Measurements from ENCODE around the gene ZFHX3. TPM values are rescaled to one million over a fixed set of nuclear protein-coding genes. Genes with fewer than 3 reads are reported as not detected.
"Not testable (repeated sequence)": the region's sequence is repeated elsewhere in the genome, so short reads cannot be mapped to it uniquely, and the experiment has no call there.

The ZFHX3 gene
- total RNA-seq, 1 experiment from 2014 or later: 3.0 TPM

- DNase-seq (ENCODE audit: low read depth): no peak
Observed at GRCh38 chr16:73023752-73024570, 24.0 kb downstream of the ZFHX3 start.

GRCh38 chr16:73023320-73023719 is 24.6 kb downstream of the ZFHX3 start:
- DNase-seq (ENCODE audit: low read depth): no peak

GRCh38 chr16:73022534-73022933 is 25.4 kb downstream of the ZFHX3 start:
- no peak for DNase-seq (ENCODE audit: low read depth)

- no peak for DNase-seq (ENCODE audit: low read depth)
Observed at GRCh38 chr16:73021866-73022495, 25.9 kb downstream of the ZFHX3 start.

- DNase-seq (ENCODE audit: low read depth): peak; percentile 88
Observed at GRCh38 chr16:73020409-73020884, 27.5 kb downstream of the ZFHX3 start.

- peak; percentile 75 for DNase-seq (ENCODE audit: low read depth)
Observed at GRCh38 chr16:73019457-73020362, 28.2 kb downstream of the ZFHX3 start.

- no peak for DNase-seq (ENCODE audit: low read depth)
Observed at GRCh38 chr16:73018821-73019456, 29.0 kb downstream of the ZFHX3 start.

- no peak for DNase-seq (ENCODE audit: low read depth)
Observed at GRCh38 chr16:73017321-73017720, 30.6 kb downstream of the ZFHX3 start.

GRCh38 chr16:73016488-73016830 is 31.5 kb downstream of the ZFHX3 start:
- no peak for DNase-seq (ENCODE audit: low read depth)

- DNase-seq (ENCODE audit: low read depth): no peak
Observed at GRCh38 chr16:73015612-73016487, 32.1 kb downstream of the ZFHX3 start.

GRCh38 chr16:73014768-73015167 is 33.2 kb downstream of the ZFHX3 start:
- DNase-seq (ENCODE audit: low read depth): no peak

GRCh38 chr16:73013974-73014373 is 34.0 kb downstream of the ZFHX3 start:
- DNase-seq (ENCODE audit: low read depth): no peak

- no peak for DNase-seq (ENCODE audit: low read depth)
Observed at GRCh38 chr16:73012341-73012740, 35.6 kb downstream of the ZFHX3 start.

- DNase-seq (ENCODE audit: low read depth): no peak
Observed at GRCh38 chr16:73011926-73012325, 36.0 kb downstream of the ZFHX3 start.

GRCh38 chr16:73010150-73010676 is 37.7 kb downstream of the ZFHX3 start:
- DNase-seq (ENCODE audit: low read depth): no peak

GRCh38 chr16:73009710-73010109 is 38.2 kb downstream of the ZFHX3 start:
- DNase-seq (ENCODE audit: low read depth): not testable (repeated sequence)

- no peak for DNase-seq (ENCODE audit: low read depth)
Observed at GRCh38 chr16:73006026-73006425, 41.9 kb downstream of the ZFHX3 start.

- no peak for DNase-seq (ENCODE audit: low read depth)
Observed at GRCh38 chr16:73002866-73003265, 45.1 kb downstream of the ZFHX3 start.

- DNase-seq (ENCODE audit: low read depth): no peak
Observed at GRCh38 chr16:73000907-73001521, 46.9 kb downstream of the ZFHX3 start.

Data from HT1080 (cell line).